GM12878 (cell line): ENCODE results near the gene ZNF391. TPM values are rescaled to one million over a fixed set of nuclear protein-coding genes. Genes with fewer than 3 reads are reported as not detected.

Experiments
- ATAC-seq: fragments of 200-7000 bp; cut with Tn5 transposase; 3 replicates; pipeline ENCODE4 v1.9.1; 2020; ENCODE audit warnings: mild to moderate bottlenecking, moderate library complexity
- BruUV-seq: library from RNA; stranded (reverse); fragments of 400-500 nt; replicated peaks from 2 replicates; lab custom pipeline; 2021; lab: Mats Ljungman, UMichigan
- CTCF ChIA-PET: fragments of 300-600 bp; sonication (Branson Sonifier 250); formaldehyde crosslinking; extraction: SDS; loops from one replicate; lab custom pipeline; 2021; ENCODE audit warnings: inconsistent platforms; lab: Yijun Ruan, JAX
- POLR2A ChIA-PET: fragments of 350-600 bp; formaldehyde crosslinking; extraction: SDS; loops from one replicate; lab custom pipeline; 2021; ENCODE audit warnings: inconsistent platforms; lab: Charles Lee
- RAD21 ChIA-PET: fragments of 300-600 bp; sonication (Branson Sonifier 250); formaldehyde crosslinking; loops from one replicate; lab custom pipeline; 2023; ENCODE audit warnings: antibody characterized with exemption; ENCODE audit not compliant: unreplicated experiment; lab: Charles Lee
- SMC1A ChIA-PET: fragments of 300-600 bp; sonication (Branson Sonifier 250); formaldehyde crosslinking; loops from one replicate; lab custom pipeline; 2023; ENCODE audit not compliant: unreplicated experiment, uncharacterized antibody; lab: Charles Lee
- DNase-seq: peaks from one replicate; pipeline ENCODE4 v3.0.0-alpha.2; 2011; ENCODE audit warnings: low read depth, low spot score
- FAIRE-seq: peaks from 3 replicates; lab custom pipeline; 2011; peaks lifted over from hg19 to GRCh38; lab: Jason Lieb, UNC
- H2AFZ ChIP-seq: 2 replicates; pipeline ENCODE4 v1.6.0; 2011; ENCODE audit warnings: low read depth, low read length, control low read depth; ENCODE audit not compliant: control insufficient read depth
- H3K27ac ChIP-seq: 2 replicates; pipeline ENCODE4 v1.5.1; 2011; ENCODE audit warnings: control low read depth; ENCODE audit not compliant: control insufficient read depth, insufficient read depth
- H3K27me3 ChIP-seq, 2 experiments: replicated peaks in 1 of 2; 2 replicates each; pipeline versions ENCODE4 v1.6.0 to v1.6.1; 2011; ENCODE audit warnings: low read length in 1 of 2; ENCODE audit not compliant: control insufficient read depth in 2 of 2, insufficient read depth in 2 of 2
- H3K36me3 ChIP-seq, 2 experiments: 2 replicates each; pipeline ENCODE4 v1.5.1; 2011; ENCODE audit warnings: low read length in 1 of 2; ENCODE audit not compliant: control insufficient read depth in 2 of 2, insufficient read depth in 2 of 2
- H3K4me1 ChIP-seq: 2 replicates; pipeline ENCODE4 v1.6.1; 2011; ENCODE audit warnings: mild to moderate bottlenecking, low read length, moderate library complexity, mixed read lengths; ENCODE audit not compliant: control insufficient read depth, insufficient read depth
- H3K4me2 ChIP-seq: 2 replicates; pipeline ENCODE4 v1.6.0; 2011; ENCODE audit warnings: control low read depth; ENCODE audit not compliant: control insufficient read depth, insufficient read depth
- H3K4me3 ChIP-seq: fragments of 200-600 bp; sonication (generic); 2 replicates; pipeline ENCODE4 v1.5.1; 2016
- H3K79me2 ChIP-seq: 2 replicates; pipeline ENCODE4 v1.6.0; 2011; ENCODE audit warnings: low read length; ENCODE audit not compliant: control insufficient read depth, insufficient read depth
- H3K9ac ChIP-seq: 2 replicates; pipeline ENCODE4 v1.8.0; 2011; ENCODE audit warnings: low read length, control low read depth, mixed read lengths; ENCODE audit not compliant: control insufficient read depth, insufficient read depth
- H3K9me3 ChIP-seq: replicated peaks from 3 replicates; pipeline ENCODE4 v1.5.1; 2011; ENCODE audit warnings: mild to moderate bottlenecking, low read length; ENCODE audit not compliant: control insufficient read depth, insufficient read depth
- H4K20me1 ChIP-seq: 2 replicates; pipeline ENCODE4 v1.6.0; 2011; ENCODE audit not compliant: control insufficient read depth, insufficient read depth
- BHLHE40 ChIP-seq, 2 experiments: fragments of 450-650 bp in 1 of 2; IDR thresholded peaks; 2 replicates each; pipeline ENCODE4 v1.6.1; 2011 to 2017; ENCODE audit warnings: low read depth in 2 of 2, borderline replicate concordance in 1 of 2, improper control_type of control experiment in 1 of 2, low read length in 1 of 2, mild to moderate bottlenecking in 1 of 2
- GATAD2B ChIP-seq: fragments of 450-650 bp; conservative IDR thresholded peaks from 2 replicates; pipeline ENCODE4 v1.6.1; 2017; ENCODE audit warnings: low read depth, mild to moderate bottlenecking, moderate library complexity
- IKZF1 ChIP-seq: fragments of 450-650 bp; conservative IDR thresholded peaks from 2 replicates; pipeline ENCODE4 v1.6.1; 2017; ENCODE audit warnings: antibody characterized with exemption, mild to moderate bottlenecking
- JUND ChIP-seq: IDR thresholded peaks from 2 replicates; pipeline ENCODE4 v1.6.1; 2012; ENCODE audit warnings: low read depth, mild to moderate bottlenecking, low read length, improper control_type of control experiment, moderate library complexity
- MEF2A ChIP-seq: IDR thresholded peaks from 2 replicates; pipeline ENCODE4 v1.6.1; 2011; ENCODE audit warnings: low read depth, mild to moderate bottlenecking, low read length, moderate library complexity; ENCODE audit not compliant: insufficient read depth
- MTA3 ChIP-seq: IDR thresholded peaks from 2 replicates; pipeline ENCODE4 v1.6.1; 2012; ENCODE audit warnings: low read length, inconsistent platforms, borderline replicate concordance
- NRF1 ChIP-seq: conservative IDR thresholded peaks from 2 replicates; pipeline ENCODE4 v1.6.1; 2011; ENCODE audit warnings: mild to moderate bottlenecking, low read depth, low read length, improper control_type of control experiment
- SPI1 ChIP-seq: IDR thresholded peaks from 2 replicates; pipeline ENCODE4 v1.6.1; 2011; ENCODE audit warnings: low read depth, mild to moderate bottlenecking, low read length, moderate library complexity, borderline replicate concordance; ENCODE audit not compliant: insufficient read depth
- ZNF207 ChIP-seq: fragments of 450-650 bp; IDR thresholded peaks from 2 replicates; pipeline ENCODE4 v1.6.1; 2014; ENCODE audit warnings: antibody characterized with exemption, mild to moderate bottlenecking, borderline replicate concordance
- WGBS: methylation state at CpG from one replicate; pipeline ENCODE4 v1.1.6; 2016; ENCODE audit warnings: low lambda C conversion rate; ENCODE audit not compliant: insufficient replicate concordance, insufficient coverage; ENCODE audit errors: missing lambda C conversion rate; 5-methylcytosine and 5-hydroxymethylcytosine counted together
- in situ Hi-C: fragments of 300-500 bp; cut with MboI; formaldehyde crosslinking; loops from 9 replicates; pipeline ENCODE4 v1.14.3; 2018; ENCODE audit warnings: mixed read lengths
- intact Hi-C: fragments of 100-400 bp; cut with micrococcal nuclease; formaldehyde crosslinking; loops from one replicate; pipeline ENCODE4 v1.14.2; 2022; ENCODE audit not compliant: unreplicated experiment
- polyA plus RNA-seq, 11 experiments: library from polyadenylated mRNA; depleted of rRNA in 4 of 11; unstranded in 6 of 11; stranded (reverse) in 5 of 11; fragments of >200 nt; fragmentation: Nextera tagmentation in 4 of 11; fragmentation: Illumina TruSeq in 1 of 11; extraction: Ambion mirVana in 4 of 11; extraction: Trizol in 1 of 11; gene quantifications; 1 replicate in 1 of 11; 2 replicates in 10 of 11; pipeline versions ENCODE4 v1.2.1 to v1.2.3, GENCODE V29; 2011 to 2016; ENCODE audit warnings: inconsistent platforms in 2 of 11, missing spikeins in 2 of 11, low read depth in 1 of 11
- total RNA-seq, 4 experiments: library from RNA; depleted of rRNA in 3 of 4; stranded (reverse); fragments of >200 nt in 3 of 4; fragmentation: Illumina TruSeq in 1 of 4; extraction: Trizol in 1 of 4; gene quantifications; 2 replicates each; pipeline versions ENCODE4 v1.2.1 to v1.2.3, GENCODE V29; 2013 to 2021
- TF ChIP-seq, protein P1 (sequence below): IDR thresholded peaks from 2 replicates; pipeline ENCODE4 v1.6.1; 2011; ENCODE audit warnings: borderline replicate concordance, low read depth, mild to moderate bottlenecking, moderate library complexity, low read length; ENCODE audit not compliant: insufficient read depth, poor library complexity, severe bottlenecking
- TF ChIP-seq, protein P2 (sequence below): IDR thresholded peaks from 2 replicates; pipeline ENCODE4 v1.6.1; 2011; ENCODE audit warnings: borderline replicate concordance, low read depth, mild to moderate bottlenecking, moderate library complexity, mixed read lengths, low read length; ENCODE audit not compliant: insufficient read depth; ENCODE audit errors: extremely low read length
- TF ChIP-seq, protein P3 (sequence below): IDR thresholded peaks from 2 replicates; pipeline ENCODE4 v1.6.1; 2012; ENCODE audit warnings: low read depth, low read length, improper control_type of control experiment
- TF ChIP-seq, protein P4 (sequence below): fragments of 450-650 bp; IDR thresholded peaks from 2 replicates; pipeline ENCODE4 v1.6.1; 2017; ENCODE audit warnings: mild to moderate bottlenecking, moderate library complexity
- TF ChIP-seq, protein P5 (sequence below): fragments of 450-650 bp; IDR thresholded peaks from 2 replicates; pipeline ENCODE4 v1.6.1; 2016; ENCODE audit warnings: mild to moderate bottlenecking

Gene ZNF391
- total and polyA plus RNA-seq, 10 of the 15 experiments (the other 5 are each of a cell fraction or from before 2014, with no cell fraction given), result 0.42 to 1.9 (median 1.0) TPM

DNA sequence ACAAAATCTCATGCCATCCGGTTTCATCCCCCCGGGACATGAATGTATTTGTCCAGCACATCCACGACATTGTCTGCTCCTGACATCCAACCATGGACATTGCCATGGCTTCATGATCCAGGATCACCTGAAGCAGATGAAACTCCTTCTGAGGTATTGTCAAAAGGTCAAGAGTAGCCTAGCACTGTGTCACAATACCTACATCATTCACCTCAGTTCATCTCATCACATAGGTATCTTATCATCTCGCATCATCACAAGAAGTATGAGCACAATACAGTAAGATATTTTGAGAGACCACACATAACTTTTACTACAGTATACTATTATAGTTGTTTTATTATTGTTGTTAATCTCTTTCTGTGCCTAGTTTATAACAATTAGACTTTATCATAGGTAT, 50.8 kb downstream of the ZNF391 start:
- H2AFZ ChIP-seq, result no peak overlapping the region
- no peak overlapping the region for H3K4me3 ChIP-seq
- no peaks in the 10 kb centered on the region for H4K20me1 ChIP-seq
- FAIRE-seq, result no peak
- TF ChIP-seq BHLHE40 (IDR thresholded peaks at IDR 0.05; ENCODE audit: borderline replicate concordance in 1 of 2, low read depth in 2 of 2, low read length in 1 of 2) (no peak), IKZF1 (no peak), SPI1 (no peak), MTA3 (no peak), NRF1 (no peak), ZNF207 (no peak), JUND (no peak), MEF2A (no peak), GATAD2B (no peak)
- TF ChIP-seq, protein P1, sequence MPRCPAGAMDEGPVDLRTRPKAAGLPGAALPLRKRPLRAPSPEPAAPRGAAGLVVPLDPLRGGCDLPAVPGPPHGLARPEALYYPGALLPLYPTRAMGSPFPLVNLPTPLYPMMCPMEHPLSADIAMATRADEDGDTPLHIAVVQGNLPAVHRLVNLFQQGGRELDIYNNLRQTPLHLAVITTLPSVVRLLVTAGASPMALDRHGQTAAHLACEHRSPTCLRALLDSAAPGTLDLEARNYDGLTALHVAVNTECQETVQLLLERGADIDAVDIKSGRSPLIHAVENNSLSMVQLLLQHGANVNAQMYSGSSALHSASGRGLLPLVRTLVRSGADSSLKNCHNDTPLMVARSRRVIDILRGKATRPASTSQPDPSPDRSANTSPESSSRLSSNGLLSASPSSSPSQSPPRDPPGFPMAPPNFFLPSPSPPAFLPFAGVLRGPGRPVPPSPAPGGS, result no peak
- TF ChIP-seq, protein P2, sequence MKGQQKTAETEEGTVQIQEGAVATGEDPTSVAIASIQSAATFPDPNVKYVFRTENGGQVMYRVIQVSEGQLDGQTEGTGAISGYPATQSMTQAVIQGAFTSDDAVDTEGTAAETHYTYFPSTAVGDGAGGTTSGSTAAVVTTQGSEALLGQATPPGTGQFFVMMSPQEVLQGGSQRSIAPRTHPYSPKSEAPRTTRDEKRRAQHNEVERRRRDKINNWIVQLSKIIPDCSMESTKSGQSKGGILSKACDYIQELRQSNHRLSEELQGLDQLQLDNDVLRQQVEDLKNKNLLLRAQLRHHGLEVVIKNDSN, result no peak
- TF ChIP-seq, protein P3, sequence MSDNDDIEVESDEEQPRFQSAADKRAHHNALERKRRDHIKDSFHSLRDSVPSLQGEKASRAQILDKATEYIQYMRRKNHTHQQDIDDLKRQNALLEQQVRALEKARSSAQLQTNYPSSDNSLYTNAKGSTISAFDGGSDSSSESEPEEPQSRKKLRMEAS, result no peak
- TF ChIP-seq, protein P4, sequence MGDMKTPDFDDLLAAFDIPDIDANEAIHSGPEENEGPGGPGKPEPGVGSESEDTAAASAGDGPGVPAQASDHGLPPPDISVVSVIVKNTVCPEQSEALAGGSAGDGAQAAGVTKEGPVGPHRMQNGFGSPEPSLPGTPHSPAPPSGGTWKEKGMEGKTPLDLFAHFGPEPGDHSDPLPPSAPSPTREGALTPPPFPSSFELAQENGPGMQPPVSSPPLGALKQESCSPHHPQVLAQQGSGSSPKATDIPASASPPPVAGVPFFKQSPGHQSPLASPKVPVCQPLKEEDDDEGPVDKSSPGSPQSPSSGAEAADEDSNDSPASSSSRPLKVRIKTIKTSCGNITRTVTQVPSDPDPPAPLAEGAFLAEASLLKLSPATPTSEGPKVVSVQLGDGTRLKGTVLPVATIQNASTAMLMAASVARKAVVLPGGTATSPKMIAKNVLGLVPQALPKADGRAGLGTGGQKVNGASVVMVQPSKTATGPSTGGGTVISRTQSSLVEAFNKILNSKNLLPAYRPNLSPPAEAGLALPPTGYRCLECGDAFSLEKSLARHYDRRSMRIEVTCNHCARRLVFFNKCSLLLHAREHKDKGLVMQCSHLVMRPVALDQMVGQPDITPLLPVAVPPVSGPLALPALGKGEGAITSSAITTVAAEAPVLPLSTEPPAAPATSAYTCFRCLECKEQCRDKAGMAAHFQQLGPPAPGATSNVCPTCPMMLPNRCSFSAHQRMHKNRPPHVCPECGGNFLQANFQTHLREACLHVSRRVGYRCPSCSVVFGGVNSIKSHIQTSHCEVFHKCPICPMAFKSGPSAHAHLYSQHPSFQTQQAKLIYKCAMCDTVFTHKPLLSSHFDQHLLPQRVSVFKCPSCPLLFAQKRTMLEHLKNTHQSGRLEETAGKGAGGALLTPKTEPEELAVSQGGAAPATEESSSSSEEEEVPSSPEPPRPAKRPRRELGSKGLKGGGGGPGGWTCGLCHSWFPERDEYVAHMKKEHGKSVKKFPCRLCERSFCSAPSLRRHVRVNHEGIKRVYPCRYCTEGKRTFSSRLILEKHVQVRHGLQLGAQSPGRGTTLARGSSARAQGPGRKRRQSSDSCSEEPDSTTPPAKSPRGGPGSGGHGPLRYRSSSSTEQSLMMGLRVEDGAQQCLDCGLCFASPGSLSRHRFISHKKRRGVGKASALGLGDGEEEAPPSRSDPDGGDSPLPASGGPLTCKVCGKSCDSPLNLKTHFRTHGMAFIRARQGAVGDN, result no peak
- TF ChIP-seq, protein P5, sequence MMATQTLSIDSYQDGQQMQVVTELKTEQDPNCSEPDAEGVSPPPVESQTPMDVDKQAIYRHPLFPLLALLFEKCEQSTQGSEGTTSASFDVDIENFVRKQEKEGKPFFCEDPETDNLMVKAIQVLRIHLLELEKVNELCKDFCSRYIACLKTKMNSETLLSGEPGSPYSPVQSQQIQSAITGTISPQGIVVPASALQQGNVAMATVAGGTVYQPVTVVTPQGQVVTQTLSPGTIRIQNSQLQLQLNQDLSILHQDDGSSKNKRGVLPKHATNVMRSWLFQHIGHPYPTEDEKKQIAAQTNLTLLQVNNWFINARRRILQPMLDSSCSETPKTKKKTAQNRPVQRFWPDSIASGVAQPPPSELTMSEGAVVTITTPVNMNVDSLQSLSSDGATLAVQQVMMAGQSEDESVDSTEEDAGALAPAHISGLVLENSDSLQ, result no peak
- ChIA-PET POLR2A (no interaction called here), CTCF (no interaction called here), SMC1A (no interaction called here), RAD21 (no interaction called here)
- in situ Hi-C loops, result no loop called here
- H3K9me3 ChIP-seq, result no peaks in the 10 kb centered on the region; the same call in 1 of the 3 replicates
- DNase-seq, result no peak
- no peak overlapping the region for H3K27ac ChIP-seq
- H3K27me3 ChIP-seq, result no peaks in the 10 kb centered on the region; a peak in 1 of 4 replicates
- H3K4me2 ChIP-seq, result no peak overlapping the region
- BruUV-seq, result no TSS peak
- no peak for ATAC-seq
- intact Hi-C loops, result no loop called here
- no peaks in the 10 kb centered on the region for H3K4me1 ChIP-seq
- 78% methylated on average over 4 of the region's 4 CpGs for WGBS
- no peaks in the 10 kb centered on the region for H3K79me2 ChIP-seq
- H3K9ac ChIP-seq, result no peak overlapping the region
- H3K36me3 ChIP-seq, result no peaks in the 10 kb centered on the region
